GM19438 (cell line): ENCODE results near the gene PDPN.

Experiments used
- ATAC-seq: cut with Tn5 transposase; IDR thresholded peaks from one replicate; pipeline ENCODE4 v1.9.1; 2021; ENCODE audit warnings: low read depth; ENCODE audit not compliant: unreplicated experiment

PDPN gene

DNA sequence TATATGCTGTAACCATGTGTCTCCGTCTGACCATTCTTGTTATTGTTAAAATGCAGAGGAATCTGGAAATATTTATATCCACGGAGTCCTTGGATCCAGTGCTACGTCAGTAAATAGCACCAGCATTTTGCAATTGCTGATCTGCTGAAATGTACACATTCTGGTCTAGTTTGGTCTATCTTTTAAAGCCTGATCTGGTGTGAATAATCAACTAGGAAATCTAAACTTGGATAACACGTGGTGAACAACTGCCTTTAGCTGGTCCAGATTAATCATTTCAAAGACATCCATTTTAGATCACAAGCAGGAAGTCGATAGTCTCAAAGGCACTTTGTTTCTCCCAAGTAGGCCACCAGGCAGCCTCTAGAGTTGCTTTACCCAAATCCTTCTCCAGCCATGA lies 32.6 kb downstream of the PDPN start:
- ATAC-seq: no peak

DNA sequence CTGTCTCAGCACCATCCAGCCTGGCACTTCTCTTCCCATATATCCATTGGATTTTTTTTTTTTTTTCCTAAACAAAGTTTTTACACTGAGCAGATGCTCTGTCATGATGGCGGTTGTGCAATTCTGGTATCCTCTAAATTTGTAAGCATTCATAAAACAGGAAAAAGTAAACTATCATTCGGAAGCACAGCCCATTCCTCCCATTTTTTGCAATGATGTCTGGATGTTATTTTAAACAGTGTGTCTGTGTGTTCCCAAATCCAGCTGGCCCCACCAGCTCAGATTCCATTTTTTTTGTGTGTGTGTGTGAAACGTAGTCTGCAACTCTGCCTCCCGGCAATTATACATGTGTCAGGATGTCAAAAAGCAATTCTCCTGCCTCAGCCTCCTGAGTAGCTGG lies 33.5 kb downstream of the PDPN start:
- no peak for ATAC-seq

DNA sequence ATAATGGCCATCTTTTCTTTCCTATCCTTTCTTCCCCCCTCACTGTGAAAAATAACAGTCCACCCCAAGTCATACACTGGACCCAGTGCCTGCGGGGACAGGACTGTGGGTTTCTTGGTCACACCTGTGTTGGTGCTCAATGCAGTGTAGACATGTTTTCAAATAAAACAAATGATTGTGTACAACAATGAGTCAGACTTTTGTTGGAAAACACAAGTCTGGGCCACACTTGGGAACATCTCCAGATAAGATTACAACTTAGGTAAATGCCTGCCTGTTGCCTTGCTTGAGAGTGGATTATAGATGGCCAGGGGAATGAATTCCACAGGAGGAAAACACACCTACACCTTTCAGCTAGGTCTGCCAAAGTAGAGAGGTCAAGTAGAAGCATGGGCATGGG lies 34.1 kb downstream of the PDPN start:
- ATAC-seq: no peak

DNA sequence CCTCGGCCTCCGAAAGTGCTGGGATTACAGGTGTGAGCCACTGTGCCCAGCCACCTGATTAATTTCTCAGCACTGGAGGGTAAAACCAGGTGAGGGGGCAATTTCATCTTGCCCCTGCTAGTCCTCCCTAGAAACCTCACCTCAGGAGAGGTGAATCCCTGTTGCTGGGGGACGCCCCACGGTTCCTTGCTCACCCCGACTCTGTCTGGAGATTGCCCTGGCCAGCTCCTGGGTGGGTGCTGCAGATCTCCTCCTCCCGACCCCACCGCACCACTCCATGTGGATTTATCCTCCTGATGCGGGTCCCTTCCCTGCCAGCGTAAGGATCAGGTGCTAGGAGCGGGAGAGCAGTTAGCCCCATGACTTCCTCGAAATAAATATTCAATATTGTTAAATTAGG lies 34.9 kb downstream of the PDPN start:
- no peak for ATAC-seq

DNA sequence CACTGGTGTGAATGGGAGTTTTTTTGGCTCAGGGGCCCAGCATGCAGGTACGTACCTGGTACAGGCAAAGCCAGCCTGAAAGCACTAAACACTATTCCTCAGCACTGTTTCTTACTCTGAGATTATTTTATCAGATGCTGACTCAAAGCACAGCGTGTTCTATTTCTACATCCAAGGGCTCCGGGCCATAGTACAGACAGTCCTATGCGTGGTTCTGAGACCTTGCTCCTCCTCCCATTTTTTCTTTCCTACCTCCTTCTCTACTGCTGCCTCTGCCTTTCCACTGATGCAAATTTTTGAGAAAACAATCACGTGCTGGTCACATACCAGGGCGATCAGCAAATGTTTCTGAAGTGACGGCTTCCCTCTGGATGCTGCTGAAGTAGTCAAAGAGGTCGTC lies 36.3 kb downstream of the PDPN start:
- ATAC-seq: no peak

DNA sequence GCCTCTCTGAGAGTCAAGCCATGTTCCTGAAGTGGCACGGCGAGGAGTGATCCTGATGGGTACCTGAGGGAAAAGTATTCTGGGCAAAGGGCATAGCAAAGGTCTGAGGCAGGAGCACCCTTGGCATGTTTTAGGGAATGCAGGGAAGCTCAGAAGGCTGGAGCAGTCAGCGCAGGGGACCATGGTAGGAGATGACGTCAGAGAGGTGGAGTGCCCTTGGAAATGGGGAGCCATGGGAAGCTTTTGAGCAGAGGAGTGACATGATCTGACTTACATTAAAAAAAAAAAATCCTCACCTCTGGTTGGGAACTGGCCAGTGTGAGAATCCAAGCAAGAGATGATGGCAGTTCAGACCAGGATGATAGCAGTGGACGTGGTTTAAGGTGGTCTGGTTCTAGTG lies 37.2 kb downstream of the PDPN start:
- ATAC-seq: no peak

DNA sequence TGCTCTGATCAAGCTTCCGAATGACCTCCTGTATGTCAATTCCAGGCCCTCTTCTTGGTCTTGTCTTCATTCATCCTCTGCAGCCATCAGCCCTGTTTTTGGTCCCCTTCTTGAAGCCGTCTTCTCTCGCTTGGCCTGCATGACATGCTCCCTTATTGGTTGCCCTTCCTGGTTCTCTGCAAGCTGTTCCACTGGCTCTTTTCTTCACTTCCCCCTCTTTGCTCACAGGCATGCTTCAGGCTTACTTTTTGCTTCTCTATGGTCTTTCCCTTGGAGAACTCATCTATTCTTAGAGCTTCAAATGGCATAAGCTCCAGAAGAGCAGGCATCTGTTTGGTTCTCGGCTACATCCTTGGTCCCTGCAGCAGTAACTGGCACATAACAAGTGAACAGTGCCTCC lies 38.8 kb downstream of the PDPN start:
- no peak for ATAC-seq

DNA sequence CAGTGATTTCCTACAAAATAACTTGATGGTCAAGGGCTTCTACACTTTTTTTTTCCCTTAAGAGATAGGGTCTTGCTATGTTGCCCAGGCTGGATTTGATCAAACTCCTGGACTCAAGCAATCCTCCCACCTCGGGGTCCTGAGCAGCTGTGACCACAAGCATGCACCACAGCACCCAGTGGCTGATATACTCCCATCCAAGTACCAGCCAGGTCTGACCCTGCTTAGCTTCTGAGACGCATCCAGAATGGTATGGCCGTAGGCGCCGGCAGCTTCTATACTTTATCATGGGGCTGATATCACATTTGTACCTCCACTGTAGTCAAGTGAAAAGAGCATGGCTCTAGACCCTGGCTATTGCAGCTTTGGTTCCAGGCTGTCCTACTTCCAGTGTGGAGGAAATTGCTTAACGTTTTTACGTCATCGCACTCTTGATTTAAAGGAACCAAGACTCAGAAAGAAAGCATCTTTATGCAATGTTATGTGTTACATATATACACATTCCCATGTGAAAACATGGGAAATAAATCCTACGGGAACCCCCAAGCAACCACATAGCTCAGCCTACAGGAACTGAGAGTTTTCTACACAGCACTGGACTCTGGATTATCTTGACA lies 39.5 kb downstream of the PDPN start:
- no peak for ATAC-seq

DNA sequence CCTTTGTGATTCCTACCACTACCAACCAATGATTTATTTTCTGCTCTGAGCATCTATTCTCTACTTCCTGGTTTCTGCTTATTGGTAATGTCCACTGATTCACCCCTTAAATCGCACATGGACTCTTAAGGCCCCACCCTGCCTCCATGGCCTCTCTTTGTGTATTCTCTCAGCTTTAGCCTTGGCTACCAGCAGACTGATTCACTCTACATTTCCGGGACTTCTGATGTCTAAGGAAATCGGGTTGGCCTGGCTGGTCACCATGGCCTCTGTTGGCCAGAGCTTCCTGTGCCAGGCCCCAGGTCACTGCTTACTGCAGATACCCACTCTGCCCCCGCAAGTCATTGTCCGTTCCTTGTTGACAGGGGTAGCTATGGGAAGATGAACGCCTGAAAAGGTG lies 40.9 kb downstream of the PDPN start:
- ATAC-seq: no peak

DNA sequence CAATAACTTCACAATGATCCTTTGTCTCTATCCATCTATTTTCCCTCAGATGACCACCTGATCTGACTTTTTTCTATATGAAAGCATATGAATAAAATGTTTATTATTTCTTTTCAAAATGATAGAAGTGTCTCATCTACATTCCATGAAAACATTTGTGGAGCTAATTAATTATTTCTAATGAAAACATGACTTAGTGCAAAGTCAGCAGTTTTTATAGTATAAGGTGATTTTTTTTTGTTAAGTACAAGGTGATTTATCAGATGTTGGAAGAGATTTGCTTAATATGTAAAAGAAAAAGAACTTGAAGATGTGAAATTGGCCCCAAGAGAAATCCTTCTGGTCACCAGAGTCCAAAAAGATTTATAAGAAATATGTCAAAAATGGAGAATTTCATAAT lies 43.5 kb downstream of the PDPN start:
- no peak for ATAC-seq

DNA sequence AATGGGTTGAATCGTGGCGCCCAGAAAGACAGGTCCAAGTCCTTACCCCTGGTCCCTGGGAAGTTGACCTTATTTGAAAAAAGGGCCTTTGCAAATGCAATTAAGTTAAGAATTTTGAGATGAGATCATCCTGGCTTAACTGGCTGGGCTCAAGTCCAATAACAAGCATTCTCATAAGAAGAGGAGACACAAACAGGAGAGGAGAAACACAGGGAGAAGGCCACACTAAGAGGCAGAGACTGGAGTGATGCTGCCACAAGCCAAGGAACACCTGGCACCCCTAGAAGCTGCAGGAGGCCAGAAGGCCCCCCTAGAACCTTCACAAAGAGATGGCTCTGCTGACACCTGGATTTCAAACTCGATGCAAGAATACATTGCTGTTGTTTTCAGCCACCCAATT lies 44.6 kb downstream of the PDPN start:
- no peak for ATAC-seq

DNA sequence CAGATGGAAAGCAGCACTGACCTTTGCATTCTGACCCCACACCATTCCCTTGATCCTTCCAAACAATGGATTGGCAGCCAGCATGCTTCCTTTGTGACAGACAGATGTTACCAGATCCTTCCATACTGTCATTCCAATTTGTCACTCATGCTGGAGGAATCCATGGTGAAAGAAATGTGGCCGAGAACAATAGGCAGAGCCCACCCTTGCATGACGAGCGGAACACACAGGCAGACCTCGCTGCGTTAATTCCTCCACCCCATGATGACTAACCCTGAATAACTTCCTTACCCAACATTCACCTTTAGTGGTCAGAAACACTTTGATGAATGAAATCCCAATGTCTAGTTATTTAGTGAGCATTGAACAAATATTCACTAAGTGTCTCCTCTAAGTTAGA lies 45.1 kb downstream of the PDPN start:
- no peak for ATAC-seq

DNA sequence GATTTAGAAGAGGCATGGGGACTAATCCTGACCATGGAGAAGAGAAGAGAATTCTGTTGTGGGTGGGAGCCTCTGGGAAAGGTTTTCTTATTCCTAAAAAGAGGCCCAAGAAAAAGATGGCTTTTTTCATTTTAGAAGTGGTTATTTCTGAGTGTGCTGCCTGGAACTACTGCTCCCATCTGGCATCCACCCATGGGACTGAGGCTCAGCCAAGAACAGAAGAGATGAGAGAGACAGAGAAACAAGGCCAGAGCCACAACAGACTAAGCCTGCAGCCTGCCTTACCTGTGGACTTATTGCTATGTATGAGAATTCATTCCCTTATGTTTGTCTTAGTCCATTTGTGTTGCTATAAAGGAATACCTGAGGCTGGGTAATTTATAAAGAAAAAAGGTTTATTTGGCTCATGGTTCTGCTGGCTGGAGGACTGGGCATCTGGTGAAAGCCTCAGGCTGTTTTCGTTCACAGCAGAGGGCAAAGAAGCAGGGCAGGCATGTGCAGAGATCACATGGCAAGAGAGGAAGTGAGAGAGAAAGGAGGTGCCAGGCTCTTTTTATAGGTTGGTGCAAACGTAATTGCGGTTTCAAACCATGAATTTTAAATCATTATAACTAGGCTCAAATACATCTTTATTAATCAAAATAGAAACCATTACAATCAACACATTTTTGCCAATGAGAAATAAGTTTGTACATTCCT lies 58.8 kb downstream of the PDPN start:
- ATAC-seq: no peak

DNA sequence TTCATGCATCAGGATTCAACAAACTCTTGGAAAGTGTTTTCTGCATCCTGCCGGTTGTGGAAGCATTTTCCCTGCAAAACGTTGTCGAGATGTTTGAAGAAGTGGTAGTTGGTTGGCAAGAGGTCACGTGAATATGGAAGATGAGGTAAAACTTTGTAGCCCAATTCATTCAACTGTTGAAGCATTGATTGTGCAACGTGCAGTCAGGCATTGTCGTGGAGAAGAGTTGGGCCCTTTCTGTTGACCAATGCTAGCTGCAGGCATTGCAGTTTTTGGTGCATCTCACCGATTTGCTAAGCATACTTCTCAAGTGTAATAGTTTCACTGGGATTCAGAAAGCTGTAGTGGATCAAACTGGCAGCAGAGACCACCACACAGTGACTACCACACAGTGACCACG lies 59.4 kb downstream of the PDPN start:
- ATAC-seq: no peak

DNA sequence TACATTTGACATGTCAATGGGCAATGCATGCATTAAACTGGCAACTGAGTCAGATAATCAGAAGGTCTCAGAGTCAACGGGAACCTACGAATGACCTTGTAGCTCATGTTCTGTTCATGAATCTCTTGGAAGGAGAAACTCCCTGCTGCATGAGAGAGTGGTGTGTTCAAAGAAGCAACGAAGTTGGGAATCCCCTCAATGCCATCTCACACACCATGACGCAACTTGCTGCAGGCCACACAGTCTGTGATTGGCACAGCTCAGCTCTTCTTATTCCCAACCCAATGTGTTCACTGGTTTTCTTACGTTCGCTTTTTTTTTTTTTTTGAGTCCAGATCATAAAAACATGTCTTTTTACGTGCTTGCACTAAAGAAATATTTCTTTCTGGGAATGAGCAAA lies 62.9 kb downstream of the PDPN start:
- ATAC-seq: no peak

DNA sequence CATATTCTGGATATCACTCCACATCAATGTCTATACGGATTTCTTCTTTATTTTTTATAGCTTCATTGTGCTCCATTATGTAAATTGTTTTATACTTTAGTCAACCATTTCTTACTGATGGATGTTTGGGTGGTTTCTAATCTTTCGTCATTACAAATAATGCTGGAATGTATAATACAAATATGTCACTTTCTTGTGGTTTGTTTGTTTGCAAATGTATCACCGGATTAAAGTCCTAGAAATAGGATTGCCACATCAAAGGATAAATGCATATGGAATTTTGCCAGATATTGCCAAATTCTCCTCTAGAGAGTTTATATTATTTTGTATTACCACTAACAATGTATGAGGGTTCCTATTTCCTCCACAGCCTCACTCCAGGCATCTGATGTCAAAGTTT lies 67.6 kb downstream of the PDPN start:
- no peak for ATAC-seq

DNA sequence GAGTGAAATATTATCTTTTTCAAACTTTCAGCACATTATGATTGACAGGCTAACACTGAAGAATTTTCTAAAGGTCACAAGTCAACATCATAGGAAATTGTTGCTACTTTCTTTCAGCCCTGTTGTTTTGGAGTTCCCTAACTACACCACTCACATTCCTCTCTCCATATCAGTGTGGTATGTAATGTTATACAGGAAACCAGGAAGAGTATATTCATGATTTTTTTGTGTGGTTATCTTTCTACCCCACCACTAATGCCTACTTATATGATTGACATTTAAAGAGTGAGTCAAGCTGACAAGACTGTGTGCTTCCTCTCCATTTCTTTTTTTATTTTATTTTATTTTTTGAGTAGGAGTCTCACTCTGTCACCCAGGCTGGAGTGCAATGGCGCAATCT lies 68.6 kb downstream of the PDPN start:
- ATAC-seq: no peak

DNA sequence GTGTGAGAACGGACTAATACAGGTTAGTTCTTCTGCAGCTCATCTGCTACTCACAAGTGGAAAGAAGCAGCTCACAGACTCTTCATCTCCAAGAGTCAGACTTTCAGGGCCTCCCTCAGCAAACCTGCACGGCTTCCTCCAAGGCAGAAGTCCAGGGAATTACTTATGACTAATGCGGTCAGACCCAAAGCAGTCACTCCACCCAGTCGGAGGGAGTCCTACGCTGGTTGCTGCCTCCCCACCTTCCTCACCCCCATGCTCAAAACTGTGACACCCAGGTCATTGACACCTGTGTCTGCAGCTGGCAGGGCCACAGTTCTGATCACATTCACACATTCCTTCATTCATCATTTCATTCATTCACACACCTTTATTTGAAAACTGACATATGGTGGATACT lies 77.9 kb downstream of the PDPN start:
- ATAC-seq: no peak

DNA sequence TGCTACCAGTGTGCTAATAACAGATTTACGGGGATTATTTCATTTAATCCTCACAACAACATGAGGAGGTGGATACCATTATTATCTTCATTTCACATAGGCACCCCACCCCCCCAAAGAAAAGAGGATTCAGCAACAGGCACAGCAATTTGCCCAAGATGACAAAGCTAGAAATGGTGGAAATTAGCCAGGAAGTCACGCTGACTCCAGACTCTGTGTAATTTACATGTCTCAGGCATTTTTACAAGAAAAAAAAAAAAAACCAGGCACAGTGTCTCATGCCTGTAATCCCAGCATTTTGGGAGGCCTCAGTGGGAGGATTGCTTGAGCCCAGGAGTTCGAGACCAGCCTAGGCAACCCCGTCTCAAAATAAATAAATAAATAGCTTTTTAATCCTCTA lies 78.9 kb downstream of the PDPN start:
- no peak for ATAC-seq

DNA sequence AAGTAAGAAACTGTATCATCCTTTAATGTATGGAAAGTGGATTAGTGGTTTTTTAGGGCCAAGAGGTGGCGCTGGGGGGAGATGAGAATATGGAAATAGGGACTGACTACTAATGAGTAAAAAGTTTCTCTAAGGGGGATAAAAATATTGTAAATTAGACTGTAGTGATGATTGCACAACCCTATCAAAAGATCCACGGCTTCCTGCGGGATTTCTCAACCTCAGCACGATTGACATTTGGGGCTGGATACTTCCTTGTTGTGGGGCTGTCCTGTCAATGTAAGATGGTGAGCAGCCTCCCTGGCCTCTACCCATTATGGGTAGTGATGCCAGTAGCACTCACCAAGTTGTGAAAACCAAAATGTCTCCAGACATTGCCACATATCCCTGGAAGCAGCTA lies 80.3 kb downstream of the PDPN start:
- ATAC-seq: no peak

DNA sequence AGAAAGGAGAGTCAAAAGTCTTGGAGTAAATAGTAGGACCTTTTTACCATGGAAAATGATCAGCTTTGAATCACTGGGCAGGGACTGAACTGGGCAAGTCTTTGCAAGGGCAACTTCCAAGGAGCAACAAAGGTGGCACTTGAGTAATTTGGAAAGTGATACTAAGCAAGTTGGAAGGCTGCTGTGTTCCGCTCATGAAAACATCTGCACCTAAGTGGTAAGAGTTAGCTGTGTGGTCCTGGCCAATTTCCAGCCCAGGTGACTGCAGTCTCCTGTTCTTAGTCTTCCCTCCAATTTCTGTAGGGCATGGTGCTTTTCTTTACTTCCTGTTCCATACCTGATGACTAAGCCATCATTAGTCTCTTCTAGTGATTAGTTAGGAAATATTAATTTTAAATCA lies 80.8 kb downstream of the PDPN start:
- ATAC-seq: no peak

DNA sequence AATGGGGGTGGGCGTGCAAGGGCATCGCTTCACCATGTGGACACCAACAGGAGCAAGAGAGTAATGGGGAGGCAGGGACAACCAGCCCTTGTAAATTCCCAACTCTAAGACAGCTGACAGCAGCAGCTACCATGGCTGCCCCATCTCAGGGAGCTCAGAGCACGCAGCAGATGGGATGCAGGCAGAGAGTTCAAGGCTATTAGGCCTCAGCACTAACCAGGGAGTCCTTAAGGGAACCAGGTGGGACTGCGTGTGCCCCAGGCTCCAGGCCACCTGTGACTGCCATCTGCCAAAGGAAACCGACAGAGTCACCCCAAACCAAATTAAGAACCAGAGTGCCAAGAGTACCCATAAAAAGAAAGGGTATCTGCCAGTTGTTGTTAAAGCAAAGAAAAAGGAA lies 82.7 kb downstream of the PDPN start:
- ATAC-seq: no peak
